Measurements from ENCODE around the gene ZNRF1. TPM values are rescaled to one million over a fixed set of nuclear protein-coding genes. Genes with fewer than 3 reads are reported as not detected.
A peak's percentile ranks its signal among the peaks of the same experiment; 100 is the strongest.

Gene ZNRF1
- total RNA-seq, 1 experiment from 2014 or later: 52.3 TPM

DNA sequence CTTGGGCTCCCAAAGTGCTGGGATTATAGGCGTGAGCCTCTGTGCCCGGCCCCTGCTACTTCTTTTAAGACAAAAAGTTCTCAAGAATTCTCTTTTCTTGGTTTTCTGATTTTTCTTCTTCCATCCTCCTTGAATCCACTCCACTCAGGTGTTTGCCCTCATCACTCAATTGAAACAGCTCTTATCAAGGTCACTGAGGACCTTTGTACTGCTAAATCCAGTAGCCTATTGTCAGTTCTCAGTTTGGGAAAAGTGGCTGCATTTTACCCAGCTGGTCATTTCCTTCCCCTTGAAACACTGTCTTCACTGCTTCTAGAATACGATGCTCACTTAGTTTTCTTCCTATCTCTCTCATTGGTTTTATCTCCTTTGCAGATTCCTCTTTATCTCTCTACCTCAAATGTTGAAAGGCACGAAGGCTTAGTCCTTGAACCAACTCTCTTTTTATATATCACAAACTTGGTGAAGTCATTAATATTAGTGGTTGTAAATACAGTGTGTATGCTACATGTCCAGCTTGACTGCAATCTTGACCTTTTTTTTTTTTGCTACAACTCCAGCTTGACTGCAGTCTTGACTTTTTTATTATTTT is 29.8 kb downstream of the ZNRF1 start:
- TF ChIP-seq, protein P1, sequence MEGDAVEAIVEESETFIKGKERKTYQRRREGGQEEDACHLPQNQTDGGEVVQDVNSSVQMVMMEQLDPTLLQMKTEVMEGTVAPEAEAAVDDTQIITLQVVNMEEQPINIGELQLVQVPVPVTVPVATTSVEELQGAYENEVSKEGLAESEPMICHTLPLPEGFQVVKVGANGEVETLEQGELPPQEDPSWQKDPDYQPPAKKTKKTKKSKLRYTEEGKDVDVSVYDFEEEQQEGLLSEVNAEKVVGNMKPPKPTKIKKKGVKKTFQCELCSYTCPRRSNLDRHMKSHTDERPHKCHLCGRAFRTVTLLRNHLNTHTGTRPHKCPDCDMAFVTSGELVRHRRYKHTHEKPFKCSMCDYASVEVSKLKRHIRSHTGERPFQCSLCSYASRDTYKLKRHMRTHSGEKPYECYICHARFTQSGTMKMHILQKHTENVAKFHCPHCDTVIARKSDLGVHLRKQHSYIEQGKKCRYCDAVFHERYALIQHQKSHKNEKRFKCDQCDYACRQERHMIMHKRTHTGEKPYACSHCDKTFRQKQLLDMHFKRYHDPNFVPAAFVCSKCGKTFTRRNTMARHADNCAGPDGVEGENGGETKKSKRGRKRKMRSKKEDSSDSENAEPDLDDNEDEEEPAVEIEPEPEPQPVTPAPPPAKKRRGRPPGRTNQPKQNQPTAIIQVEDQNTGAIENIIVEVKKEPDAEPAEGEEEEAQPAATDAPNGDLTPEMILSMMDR (IDR thresholded peaks at IDR 0.05): no peak
- TF ChIP-seq, protein P2, sequence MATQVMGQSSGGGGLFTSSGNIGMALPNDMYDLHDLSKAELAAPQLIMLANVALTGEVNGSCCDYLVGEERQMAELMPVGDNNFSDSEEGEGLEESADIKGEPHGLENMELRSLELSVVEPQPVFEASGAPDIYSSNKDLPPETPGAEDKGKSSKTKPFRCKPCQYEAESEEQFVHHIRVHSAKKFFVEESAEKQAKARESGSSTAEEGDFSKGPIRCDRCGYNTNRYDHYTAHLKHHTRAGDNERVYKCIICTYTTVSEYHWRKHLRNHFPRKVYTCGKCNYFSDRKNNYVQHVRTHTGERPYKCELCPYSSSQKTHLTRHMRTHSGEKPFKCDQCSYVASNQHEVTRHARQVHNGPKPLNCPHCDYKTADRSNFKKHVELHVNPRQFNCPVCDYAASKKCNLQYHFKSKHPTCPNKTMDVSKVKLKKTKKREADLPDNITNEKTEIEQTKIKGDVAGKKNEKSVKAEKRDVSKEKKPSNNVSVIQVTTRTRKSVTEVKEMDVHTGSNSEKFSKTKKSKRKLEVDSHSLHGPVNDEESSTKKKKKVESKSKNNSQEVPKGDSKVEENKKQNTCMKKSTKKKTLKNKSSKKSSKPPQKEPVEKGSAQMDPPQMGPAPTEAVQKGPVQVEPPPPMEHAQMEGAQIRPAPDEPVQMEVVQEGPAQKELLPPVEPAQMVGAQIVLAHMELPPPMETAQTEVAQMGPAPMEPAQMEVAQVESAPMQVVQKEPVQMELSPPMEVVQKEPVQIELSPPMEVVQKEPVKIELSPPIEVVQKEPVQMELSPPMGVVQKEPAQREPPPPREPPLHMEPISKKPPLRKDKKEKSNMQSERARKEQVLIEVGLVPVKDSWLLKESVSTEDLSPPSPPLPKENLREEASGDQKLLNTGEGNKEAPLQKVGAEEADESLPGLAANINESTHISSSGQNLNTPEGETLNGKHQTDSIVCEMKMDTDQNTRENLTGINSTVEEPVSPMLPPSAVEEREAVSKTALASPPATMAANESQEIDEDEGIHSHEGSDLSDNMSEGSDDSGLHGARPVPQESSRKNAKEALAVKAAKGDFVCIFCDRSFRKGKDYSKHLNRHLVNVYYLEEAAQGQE (IDR thresholded peaks at IDR 0.05; ENCODE audit: insufficient read depth in 1 of 2, low read depth in 2 of 2, low read length in 1 of 2): no peak
- CTCF ChIA-PET: no interaction called here

DNA sequence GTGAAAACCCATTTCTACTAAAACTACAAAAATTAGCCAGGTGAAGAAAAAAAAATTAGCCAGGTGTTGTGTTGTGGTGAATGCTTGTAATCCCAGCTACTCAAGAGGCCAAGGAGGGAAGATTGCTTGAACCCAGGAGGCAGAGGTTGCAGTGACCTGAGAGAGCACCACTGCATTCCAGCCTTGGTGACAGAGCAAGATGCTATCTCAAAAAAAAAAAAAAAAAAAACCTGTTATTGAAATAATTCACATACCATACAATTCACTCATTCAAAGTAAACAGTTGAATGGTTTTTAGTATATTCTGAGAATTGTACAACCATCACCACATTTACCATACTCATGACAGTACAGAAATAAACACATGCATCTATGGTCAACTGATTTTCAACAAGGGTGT is 31.0 kb downstream of the ZNRF1 start:
- no peaks in the 10 kb centered on the region for H3K9me3 ChIP-seq (ENCODE audit: control insufficient read depth, insufficient read depth, low read depth, low read length)
- in situ Hi-C loops (cut with HindIII; ENCODE audit: low pct_unique_long_range_greater_than_20kb, low sequenced_read_pairs) (no loop called here), intact Hi-C loops (cut with micrococcal nuclease; ENCODE audit: unreplicated experiment) (no loop called here)
- POLR2A ChIA-PET: no interaction called here
- CTCF ChIA-PET: interaction anchor here (0.7 kb wide), 1 partner anchor 11 kb away, joined by 3 read pairs; no protein-coding TSS in a partner anchor
- H3K36me3 ChIP-seq (ENCODE audit: control insufficient read depth, insufficient read depth, low read length): no peaks in the 10 kb centered on the region
- DNase-seq (ENCODE audit: low read depth, low spot score) (no peak), ATAC-seq (peak; percentile 64)
- H3K27ac ChIP-seq (ENCODE audit: low read length): peak overlapping the region; percentile 40
- H3K27me3 ChIP-seq (ENCODE audit: control insufficient read depth, insufficient read depth, low read length): no peaks in the 10 kb centered on the region
- H3K4me1 ChIP-seq (ENCODE audit: control insufficient read depth, insufficient read depth, low read length): peaks cover 33% of the 10 kb centered on the region
- TF ChIP-seq, protein P1 (IDR thresholded peaks at IDR 0.05): no peak
- no peak for TF ChIP-seq POLR2AphosphoS5 (IDR thresholded peaks at IDR 0.05; ENCODE audit: low read depth, low read length)
- TF ChIP-seq SIN3A (IDR thresholded peaks at IDR 0.05; ENCODE audit: borderline replicate concordance, insufficient read depth, low read depth, low read length): no peak
- no peak for TF ChIP-seq TCF7L2 (IDR thresholded peaks at IDR 0.05; ENCODE audit: low read depth, low read length)
- no TSS peak for BruUV-seq (replicated peaks)
- H3K4me3 ChIP-seq (ENCODE audit: low read depth in 2 of 2, low read length in 2 of 2): no peak overlapping the region

More for the DNA sequence above, 29.8 kb downstream of the ZNRF1 start:
- Histone ChIP-seq H3K27ac (ENCODE audit: low read length) (peak overlapping the region; percentile 73), H3K27me3 (ENCODE audit: control insufficient read depth, insufficient read depth, low read length) (no peaks in the 10 kb centered on the region), H3K4me3 (ENCODE audit: low read depth in 2 of 2, low read length in 2 of 2) (no peak overlapping the region), H3K36me3 (ENCODE audit: control insufficient read depth, insufficient read depth, low read length) (no peaks in the 10 kb centered on the region), H3K9me3 (ENCODE audit: control insufficient read depth, insufficient read depth, low read depth, low read length) (no peaks in the 10 kb centered on the region), H3K4me1 (ENCODE audit: control insufficient read depth, insufficient read depth, low read length) (peaks cover 40% of the 10 kb centered on the region)
- ATAC-seq (no peak), DNase-seq (ENCODE audit: low read depth, low spot score) (no peak)
- in situ Hi-C loops (cut with HindIII; ENCODE audit: low pct_unique_long_range_greater_than_20kb, low sequenced_read_pairs) (no loop called here), intact Hi-C loops (cut with micrococcal nuclease; ENCODE audit: unreplicated experiment) (no loop called here)
- BruUV-seq (replicated peaks): no TSS peak
- POLR2A ChIA-PET: no interaction called here
